GDM1 (cell line): ENCODE results near the gene RNF19B.

ENCODE experiments used
- DNase-seq: peaks from one replicate; lab custom pipeline; 2025; lab: John Stamatoyannopoulos, UW

RNF19B gene

DNA sequence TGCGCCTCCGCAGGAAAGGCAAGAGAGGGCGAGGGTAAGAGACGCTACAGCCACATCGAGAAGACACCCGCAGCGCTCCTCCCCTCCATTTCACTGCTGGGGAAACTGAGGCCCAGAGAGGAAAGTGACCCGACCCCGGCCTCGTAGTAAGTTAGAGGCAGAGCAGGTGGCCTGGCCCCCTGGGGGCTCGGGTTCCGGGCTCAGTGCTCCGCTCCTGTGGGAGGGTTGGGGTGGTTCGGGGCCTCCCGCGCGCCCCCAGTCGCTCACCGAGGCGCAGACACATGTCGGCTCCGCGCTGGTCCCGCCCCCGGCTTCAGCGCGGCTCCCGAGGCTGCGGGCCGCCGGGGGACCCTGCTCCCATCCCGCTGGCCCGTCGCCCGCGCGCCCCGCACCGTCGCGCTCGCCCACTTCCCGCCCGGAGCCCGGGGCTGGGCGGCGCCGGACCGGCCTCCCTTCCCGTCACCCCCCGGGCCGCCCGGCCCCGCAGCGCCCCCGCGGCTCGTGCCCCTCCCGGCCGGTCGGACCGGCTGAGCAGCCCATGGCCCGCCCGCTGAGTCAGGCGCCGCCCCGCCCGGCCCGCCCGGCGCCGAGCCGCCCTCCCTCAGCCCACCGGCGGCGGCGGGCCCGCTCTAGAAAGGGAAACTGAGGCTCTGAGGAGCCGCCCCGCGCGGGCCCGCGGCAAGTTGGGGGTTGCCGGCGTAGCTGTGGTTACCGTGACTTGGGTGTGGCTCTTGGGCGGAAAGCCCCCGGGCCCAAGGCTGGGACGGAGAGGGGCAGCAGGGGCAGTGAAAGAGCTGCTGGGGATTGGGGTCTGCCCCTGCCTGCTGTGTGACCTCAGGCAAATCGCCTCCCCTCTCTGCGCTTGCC lies 63.4 kb downstream of the RNF19B start, which contains the start of gene TMEM54:
TMEM54 (minus strand) TSS at position 434 of the 867 bp plus-strand sequence; CDS start at position 283, 151 bp downstream.
- DNase-seq = no peak

DNA sequence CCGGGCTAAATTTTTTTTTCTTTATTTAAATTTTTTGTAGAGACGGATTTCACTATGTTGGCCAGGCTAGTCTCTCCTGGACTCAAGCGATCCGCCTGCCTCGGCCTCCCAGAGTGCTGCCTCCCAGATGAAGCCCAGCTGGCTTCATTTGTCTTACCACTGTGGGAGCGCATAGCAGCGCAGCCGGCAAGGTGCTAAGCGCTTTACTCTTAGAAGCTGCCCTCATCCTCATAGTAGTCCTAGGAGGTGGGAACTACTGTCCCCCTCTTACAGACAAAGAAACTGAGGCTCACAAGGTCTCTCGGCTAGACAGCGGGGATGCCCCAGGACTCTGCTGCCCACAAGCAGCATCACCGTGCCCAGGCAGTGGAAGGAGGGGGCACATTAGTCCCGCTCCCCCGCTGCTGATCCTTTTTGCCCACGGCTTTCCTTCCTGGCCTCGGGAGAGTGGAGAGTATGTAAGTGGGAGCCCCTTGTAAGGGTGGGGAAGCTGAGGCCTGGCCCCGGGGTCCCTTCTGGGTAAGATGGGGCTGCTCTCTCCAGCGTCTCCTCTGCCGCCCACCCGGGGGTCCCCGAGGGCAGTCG lies 64.1 kb downstream of the RNF19B start:
- no peak for DNase-seq

DNA sequence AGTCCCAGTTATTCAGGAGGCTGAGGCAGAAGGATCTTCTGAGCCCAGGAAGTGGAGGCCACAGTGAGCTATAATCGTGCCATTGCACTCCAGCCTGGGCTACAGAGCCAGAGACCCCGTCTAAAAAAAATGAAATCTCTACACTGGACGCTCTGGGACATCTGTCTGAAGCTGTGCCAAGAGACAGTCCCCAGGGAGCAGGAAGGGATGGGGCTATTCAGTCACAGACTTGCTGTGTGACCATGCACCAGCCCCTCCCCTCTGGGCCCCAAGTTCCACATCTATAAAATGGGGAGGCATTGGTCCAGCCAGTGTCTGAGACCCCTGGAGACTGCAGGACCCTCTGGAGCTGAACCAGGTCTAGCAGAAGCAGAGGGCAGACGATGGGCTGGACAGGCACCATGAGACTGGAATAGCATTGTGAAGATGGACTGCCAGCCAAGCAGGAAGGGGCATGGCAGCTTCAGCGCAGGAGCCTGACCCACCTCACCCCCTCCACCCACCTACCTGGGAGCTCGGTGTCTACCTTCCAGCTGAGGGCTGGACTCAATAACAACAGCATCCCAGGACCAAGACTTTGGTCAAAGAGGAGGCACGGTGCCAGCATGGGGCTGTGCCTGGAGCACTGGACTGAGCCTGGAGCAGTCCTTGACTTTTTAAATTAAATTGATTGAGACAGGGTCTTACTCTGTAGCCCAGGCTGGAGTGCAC lies 64.9 kb downstream of the RNF19B start:
- DNase-seq = no peak

DNA sequence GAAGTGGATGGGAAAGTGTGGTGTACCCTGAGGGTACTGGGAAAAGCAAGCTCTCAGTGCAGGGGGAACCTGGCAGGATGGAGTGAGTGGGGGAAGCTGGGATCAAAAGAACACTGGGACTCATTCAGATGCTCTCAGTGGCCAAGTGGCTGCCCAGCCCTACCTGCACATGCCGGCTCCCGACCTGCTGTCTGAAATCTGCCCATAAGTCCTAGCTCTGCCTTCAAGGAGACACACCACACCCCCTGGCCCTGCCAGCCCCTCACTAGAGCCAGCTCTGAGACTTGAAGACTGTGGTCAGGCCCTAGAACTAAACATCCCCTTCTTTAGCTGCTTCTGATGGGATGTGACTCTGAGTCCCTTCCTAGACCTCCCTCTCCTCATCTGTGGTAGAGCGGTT lies 65.7 kb downstream of the RNF19B start:
- no peak for DNase-seq

- no peak for DNase-seq
Measured at GRCh38 chr1:32898056-32898455, 66.6 kb downstream of the RNF19B start.

DNA sequence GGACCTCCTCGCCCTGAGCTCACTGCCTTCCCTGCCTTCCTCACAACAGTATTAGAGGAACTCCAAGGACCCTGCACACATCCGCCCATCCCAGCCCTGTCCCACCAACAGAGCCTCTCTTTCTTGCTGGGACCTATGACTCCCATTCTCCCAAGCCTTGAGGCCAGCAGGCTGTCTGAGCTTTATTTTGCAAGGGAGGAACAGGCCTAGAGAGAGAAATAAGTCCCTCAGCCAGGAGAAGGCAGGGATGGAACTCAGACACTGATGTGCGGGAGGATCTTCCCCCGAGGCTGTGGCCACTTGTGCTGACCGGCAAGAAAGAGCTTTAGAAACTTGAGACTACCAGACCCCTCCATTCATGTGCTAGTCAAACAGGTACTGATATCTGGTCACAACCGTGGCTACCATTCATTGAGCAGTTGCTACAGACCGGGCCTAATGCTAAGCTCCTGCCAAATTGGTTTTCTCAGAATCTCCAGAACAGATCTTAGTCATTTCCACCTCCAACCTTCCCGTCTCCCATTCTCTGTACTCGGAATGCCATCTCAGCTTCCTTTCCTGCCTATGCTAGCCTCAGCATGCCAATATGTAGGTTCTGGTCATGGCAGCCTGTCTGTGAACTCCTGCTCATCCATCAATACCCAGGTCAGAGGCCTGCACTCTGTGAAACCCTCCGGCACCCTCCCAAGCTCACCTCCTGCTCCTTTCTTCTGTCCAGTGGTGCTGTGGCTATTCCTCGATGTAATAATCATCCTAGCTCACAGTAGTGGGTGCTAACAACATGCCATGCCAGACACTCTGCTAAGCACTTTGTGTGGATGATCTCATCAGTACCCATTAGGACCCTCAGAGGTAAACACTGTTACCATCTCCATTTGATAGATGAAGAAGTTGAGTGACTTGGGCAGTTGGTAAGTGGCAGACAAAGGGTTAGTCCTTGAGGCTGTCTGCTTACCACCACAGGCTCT lies 67.2 kb downstream of the RNF19B start:
- DNase-seq = no peak

- no peak for DNase-seq
Measured at GRCh38 chr1:32896451-32896850, 68.2 kb downstream of the RNF19B start.

DNA sequence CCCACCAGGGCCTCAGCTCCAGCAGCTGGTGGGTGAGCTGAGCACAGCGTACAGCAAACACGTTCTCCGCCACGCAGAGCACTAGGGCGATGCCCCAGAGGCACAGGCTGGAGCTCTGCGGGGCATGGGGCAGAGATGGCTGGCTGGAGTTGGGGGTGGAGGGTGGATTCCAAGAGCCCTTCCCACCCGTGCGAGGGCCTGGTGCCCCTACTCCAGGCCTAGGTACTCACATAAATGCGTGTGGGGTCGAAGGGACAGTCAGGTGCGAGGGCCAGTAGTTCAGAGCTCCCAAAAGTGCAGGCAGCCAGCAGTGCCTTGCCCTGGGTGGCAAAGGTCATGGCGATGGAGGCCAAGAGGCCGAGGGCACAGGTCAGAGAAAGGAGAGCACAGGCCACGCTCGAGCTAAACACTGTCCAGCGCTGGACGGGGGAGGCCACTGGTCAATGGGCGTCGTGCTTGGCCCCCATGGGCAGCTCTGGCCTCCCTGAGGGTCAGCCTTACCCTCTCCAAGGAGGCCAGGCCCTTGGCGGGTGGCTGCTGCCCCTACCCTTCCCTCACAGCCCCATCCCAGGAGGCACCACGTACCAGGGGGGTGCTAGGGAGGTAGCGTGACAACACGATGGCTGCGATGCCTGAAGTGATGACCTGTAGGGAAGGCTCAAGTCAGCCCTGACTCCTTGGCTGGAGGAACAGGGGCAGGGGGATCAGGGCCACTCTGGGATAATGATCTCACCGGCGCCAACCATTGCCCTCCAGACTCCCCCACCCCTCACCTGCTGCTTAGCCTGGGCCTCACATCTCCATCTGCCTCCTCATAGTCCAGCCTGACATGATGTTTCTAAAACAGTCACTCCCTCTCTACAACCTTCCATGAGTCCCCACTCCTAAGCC lies 69.0 kb downstream of the RNF19B start:
- DNase-seq = no peak

DNA sequence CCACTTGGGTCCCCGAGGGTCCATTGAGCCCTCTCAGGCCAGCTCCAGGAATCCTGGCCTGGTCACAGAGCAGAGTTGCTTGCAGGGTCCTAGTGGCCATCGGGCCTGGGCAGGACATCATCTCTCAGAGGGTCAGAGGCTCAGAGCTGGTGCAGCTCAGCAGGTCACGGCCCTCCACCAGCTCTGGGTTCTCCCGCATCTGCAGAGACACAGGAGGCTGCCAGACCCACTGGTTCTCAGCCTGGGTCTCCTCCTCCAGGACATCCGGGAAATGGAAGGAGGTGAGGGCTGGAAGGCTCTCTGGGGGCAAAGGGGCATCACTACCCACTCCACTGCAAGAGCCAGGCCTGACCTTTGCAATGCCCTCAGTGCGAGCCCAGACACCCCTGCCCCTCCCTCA lies 69.9 kb downstream of the RNF19B start:
- DNase-seq = no peak

GRCh38 chr1:32894019-32894600 lies 70.5 kb downstream of the RNF19B start:
- DNase-seq = no peak

DNA sequence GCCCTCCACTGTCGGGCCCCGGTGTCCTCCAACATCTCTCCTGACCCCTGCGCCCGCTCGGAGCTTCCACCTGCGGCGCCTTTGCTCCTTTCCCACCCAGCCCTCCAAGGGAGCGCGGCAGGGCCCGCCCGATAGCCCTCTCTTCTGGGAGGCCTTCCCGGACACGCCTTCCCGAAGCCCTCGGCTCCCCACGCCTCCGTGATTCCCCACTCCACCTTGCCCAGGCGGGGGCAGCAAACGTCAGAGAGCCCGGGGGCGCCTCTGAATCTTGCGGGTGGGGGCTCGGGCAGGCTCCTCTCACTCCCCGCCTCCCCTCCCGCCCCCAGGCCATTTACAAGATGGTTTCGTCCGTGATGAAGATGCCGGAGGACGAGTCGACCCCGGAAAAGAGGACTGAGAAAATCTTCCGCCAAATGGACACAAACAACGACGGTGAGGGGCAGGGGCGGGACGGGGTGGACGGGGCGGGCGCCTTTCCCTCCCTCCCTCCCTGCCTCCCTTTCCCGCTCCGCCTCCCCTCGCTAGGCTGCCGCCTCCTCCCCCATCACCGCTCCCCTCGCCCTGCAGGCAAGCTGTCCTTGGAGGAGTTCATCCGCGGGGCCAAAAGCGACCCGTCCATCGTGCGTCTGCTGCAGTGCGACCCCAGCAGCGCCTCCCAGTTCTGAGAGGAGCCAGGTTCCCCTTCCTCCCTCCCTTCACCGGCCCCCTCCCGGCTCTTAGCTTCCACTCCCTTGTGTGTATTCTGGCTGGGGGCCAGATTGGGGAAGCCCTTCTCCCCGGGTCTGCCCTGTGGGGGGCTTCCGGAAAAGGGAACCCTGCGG lies 71.2 kb downstream of the RNF19B start:
- no peak for DNase-seq

GRCh38 chr1:32892368-32893197 lies 72.0 kb downstream of the RNF19B start:
- DNase-seq = no peak

- no peak for DNase-seq
Measured at GRCh38 chr1:32891630-32892029, 73.0 kb downstream of the RNF19B start.

DNA sequence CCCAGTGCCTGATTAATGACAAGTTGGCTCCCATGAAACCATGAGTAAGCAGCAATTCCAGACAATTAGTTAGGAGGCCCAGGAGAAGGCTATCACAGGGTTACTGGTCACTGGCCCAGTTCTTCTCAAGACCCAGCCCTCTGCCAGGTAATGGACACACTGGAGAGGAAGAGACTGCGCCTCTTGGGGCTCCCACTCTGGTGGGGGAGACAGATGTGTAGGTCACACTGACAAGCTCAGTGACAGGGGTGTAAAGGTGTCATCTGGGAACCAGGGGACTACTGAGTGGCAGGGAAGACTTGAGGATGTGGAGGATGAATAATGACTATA lies 73.4 kb downstream of the RNF19B start:
- no peak for DNase-seq

GRCh38 chr1:32890516-32891240 lies 73.9 kb downstream of the RNF19B start:
- no peak for DNase-seq

GRCh38 chr1:32889731-32890278 lies 74.8 kb downstream of the RNF19B start:
- no peak for DNase-seq

- DNase-seq = no peak
Measured at GRCh38 chr1:32888677-32889420, 75.8 kb downstream of the RNF19B start.
